Activated T-helper 2 cell treated with anti-CD3 and anti-CD28 coated beads, Interferon-gamma antibody, Interleukin-2, Interleukin-4, amounts not matched to agents 10 μg/mL and 5 μg/mL and 100 μg/mL, durations not matched to agents 14 hours and 24 hours and 36 hours (primary cell): Measurements from ENCODE around the gene TPR. TPM values are rescaled to one million over a fixed set of nuclear protein-coding genes. Genes with fewer than 3 reads are reported as not detected.

Source experiments
- total RNA-seq: library from RNA; stranded (reverse); gene quantifications from 2 replicates; pipeline ENCODE4 v1.2.3, GENCODE V29; 2022

Gene TPR
- total RNA-seq, 1 donor from 2014 or later, result 160 TPM

Other genes starting within 250 kb of the TPR start
- 0.78 and 1.1 TPM in 2 replicates for gene PRG4, start 79.0 kb downstream of the TPR start, total RNA-seq
- gene ODR4, start 585 bp upstream of the TPR start, total RNA-seq, result 16.1 and 17.0 TPM in 2 replicates
- not detected in 2 replicates for gene PDC, start 85.9 kb upstream of the TPR start, total RNA-seq